MCF 10A (cell line): ENCODE results near the gene ETNK2. TPM values are rescaled to one million over a fixed set of nuclear protein-coding genes. Genes with fewer than 3 reads are reported as not detected.

ENCODE experiments used
- BruUV-seq: library from RNA; stranded (reverse); fragments of 400-500 nt; replicated peaks from 2 replicates; lab custom pipeline; 2021; lab: Mats Ljungman, UMichigan
- CTCF ChIA-PET: fragments of 300-600 bp; sonication (Branson Sonifier 250); formaldehyde crosslinking; extraction: SDS; loops from one replicate; lab custom pipeline; 2021; ENCODE audit warnings: antibody characterized with exemption, inconsistent platforms; lab: Yijun Ruan, JAX
- POLR2A ChIA-PET: fragments of 300-600, 350-650 bp; sonication (Branson Sonifier 250); formaldehyde crosslinking; extraction: SDS; loops from one replicate; lab custom pipeline; 2020; ENCODE audit warnings: antibody characterized with exemption, inconsistent platforms; lab: Yijun Ruan, JAX
- DNase-seq: peaks from one replicate; pipeline ENCODE4 v3.0.0-alpha.2; 2018; ENCODE audit not compliant: unreplicated experiment
- H3K27ac Mint-ChIP-seq: one replicate; pipeline ENCODE4 v1.8.0; 2022; ENCODE audit warnings: mild to moderate bottlenecking, low read depth, mixed read lengths; ENCODE audit not compliant: unreplicated experiment
- H3K27me3 Mint-ChIP-seq: one replicate; pipeline ENCODE4 v1.8.0; 2022; ENCODE audit warnings: mixed read lengths; ENCODE audit not compliant: insufficient read depth, unreplicated experiment
- H3K36me3 Mint-ChIP-seq: one replicate; pipeline ENCODE4 v1.8.0; 2022; ENCODE audit warnings: mild to moderate bottlenecking, moderate library complexity, mixed read lengths; ENCODE audit not compliant: insufficient read depth, unreplicated experiment
- H3K4me1 Mint-ChIP-seq: one replicate; pipeline ENCODE4 v1.8.0; 2022; ENCODE audit warnings: mixed read lengths; ENCODE audit not compliant: insufficient read depth, unreplicated experiment
- H3K4me3 Mint-ChIP-seq: one replicate; pipeline ENCODE4 v1.8.0; 2022; ENCODE audit warnings: mild to moderate bottlenecking, moderate library complexity, mixed read lengths; ENCODE audit not compliant: unreplicated experiment
- H3K9me3 Mint-ChIP-seq: one replicate; pipeline ENCODE4 v1.8.0; 2022; ENCODE audit warnings: mixed read lengths; ENCODE audit not compliant: unreplicated experiment
- intact Hi-C: fragments of 100-400 bp; cut with micrococcal nuclease; formaldehyde crosslinking; loops from 2 replicates; pipeline ENCODE4 v1.14.1; 2022
- total RNA-seq: library from RNA; stranded (reverse); gene quantifications from 2 replicates; pipeline ENCODE4 v1.2.3, GENCODE V29; 2022
- TF ChIP-seq, protein P1 (sequence below): fragments of 200-600 bp; IDR thresholded peaks from one replicate; pipeline ENCODE4 v1.8.0; 2022; ENCODE audit warnings: antibody characterized with exemption, mild to moderate bottlenecking; ENCODE audit not compliant: unreplicated experiment

Gene ETNK2
- total RNA-seq, 1 experiment from 2014 or later = 9.5 TPM

DNA sequence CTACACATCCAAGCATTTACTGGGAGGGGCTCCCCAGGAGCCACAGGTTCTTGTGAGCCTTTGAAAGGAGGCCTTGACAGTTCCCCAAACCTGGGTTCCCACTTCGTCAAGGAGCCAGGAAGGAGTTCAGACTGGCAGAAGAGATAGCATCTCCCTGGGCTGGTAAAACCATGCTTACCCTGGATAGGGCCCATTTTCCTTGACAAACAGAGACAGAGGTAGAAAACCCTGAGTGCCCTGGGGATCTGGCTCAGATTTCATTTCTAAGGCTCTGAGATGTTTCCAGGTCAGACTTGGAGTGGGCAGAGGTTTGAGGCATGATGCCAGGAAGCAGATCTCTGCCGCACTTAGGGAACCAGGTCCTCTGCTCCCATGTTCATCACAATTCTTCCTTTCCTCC, 2.7 kb downstream of the ETNK2 start:
- DNase-seq = peak; percentile 31
- intact Hi-C loops = no loop called here
- TF ChIP-seq, protein P1, sequence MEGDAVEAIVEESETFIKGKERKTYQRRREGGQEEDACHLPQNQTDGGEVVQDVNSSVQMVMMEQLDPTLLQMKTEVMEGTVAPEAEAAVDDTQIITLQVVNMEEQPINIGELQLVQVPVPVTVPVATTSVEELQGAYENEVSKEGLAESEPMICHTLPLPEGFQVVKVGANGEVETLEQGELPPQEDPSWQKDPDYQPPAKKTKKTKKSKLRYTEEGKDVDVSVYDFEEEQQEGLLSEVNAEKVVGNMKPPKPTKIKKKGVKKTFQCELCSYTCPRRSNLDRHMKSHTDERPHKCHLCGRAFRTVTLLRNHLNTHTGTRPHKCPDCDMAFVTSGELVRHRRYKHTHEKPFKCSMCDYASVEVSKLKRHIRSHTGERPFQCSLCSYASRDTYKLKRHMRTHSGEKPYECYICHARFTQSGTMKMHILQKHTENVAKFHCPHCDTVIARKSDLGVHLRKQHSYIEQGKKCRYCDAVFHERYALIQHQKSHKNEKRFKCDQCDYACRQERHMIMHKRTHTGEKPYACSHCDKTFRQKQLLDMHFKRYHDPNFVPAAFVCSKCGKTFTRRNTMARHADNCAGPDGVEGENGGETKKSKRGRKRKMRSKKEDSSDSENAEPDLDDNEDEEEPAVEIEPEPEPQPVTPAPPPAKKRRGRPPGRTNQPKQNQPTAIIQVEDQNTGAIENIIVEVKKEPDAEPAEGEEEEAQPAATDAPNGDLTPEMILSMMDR = no peak
- H3K4me3 Mint-ChIP-seq = peak overlapping the region; percentile 68
- POLR2A ChIA-PET = interaction anchor here (1.2 kb wide), 1 partner anchor 357 kb away, joined by 3 read pairs; no protein-coding TSS in a partner anchor
- H3K27ac Mint-ChIP-seq = no peak overlapping the region
- CTCF ChIA-PET = interaction anchor here (0.7 to 3.9 kb wide), 3 partner anchors 11 to 20 kb away, joined by 4 to 40 read pairs (median 4); no protein-coding TSS in a partner anchor
- H3K36me3 Mint-ChIP-seq = peaks cover 6% of the 10 kb centered on the region
- peaks cover 61% of the 10 kb centered on the region for H3K4me1 Mint-ChIP-seq
- no peaks in the 10 kb centered on the region for H3K27me3 Mint-ChIP-seq
- no peaks in the 10 kb centered on the region for H3K9me3 Mint-ChIP-seq
- TSS peak; percentile 16 for BruUV-seq

DNA sequence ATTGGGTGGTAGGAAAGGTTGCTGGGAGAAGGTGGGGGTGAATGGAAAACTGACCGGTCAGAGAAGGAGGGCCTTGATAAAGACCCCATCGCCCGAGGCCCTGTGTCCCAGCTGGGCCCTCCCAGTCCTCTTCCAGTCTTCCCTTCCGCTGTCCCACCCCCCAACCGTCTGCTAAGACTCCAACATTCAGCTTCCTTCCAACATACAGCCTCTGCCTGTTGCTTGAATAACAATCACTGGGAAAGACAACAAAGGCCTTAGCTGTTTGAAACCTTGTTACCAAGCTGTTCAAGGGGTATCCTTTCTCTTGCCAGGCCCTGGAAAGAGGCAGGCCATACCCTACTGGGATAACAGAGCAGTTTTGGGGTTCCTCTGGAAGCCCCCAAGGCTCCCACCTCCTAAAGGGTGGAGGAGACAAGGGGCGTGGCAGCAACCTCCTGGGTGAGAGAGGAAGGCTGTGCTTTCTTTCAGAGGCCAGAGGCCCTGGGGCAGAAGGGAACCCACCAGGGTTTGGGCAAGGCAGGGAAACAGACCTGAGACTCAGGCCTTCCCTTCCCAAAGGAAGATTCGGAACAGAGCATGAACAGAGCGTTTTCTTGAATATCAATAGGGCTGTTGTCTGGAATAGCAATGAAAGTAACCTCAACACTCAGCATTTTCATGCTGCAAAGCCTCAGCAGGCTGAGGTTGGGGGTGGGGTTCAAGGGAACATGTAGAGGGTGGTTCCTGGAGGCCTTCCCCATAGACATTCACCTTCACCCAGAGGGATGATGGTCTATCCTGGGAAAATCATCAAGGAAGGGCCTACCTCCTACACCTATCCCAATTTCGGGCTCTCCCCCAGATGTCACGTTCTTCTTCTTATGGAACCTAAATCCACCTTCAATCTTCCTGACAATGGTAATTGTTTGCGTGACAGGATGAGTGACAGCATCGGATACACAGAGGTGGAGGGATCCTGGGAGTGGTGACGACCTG, 4.1 kb downstream of the ETNK2 start:
- no TSS peak for BruUV-seq
- CTCF ChIA-PET = interaction anchor here (0.5 to 0.8 kb wide), 4 partner anchors 9 to 636 kb away, joined by 3 to 5 read pairs (median 3); no protein-coding TSS in a partner anchor
- H3K27me3 Mint-ChIP-seq = no peaks in the 10 kb centered on the region

DNA sequence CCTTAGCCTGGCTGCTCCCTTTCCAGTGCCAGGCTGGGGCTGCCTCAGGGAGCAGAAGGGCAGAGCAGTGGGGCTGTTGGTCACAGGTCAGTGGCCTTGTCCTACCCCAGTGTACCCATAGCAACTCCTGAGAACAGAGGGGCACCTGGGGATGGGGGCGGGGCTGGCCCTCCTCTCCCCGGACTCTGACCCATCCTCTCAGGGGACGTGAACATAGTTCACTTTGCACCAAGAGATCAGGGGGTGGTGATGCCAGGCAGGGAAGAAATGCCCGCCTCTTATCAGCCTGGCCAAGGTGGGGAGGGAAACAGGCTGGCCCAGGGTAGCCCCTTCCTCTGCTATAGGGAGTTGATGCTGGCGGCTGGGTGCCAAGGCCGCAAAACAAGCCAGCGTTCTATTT, 4.9 kb downstream of the ETNK2 start:
- no peaks in the 10 kb centered on the region for H3K9me3 Mint-ChIP-seq
- intact Hi-C loops = no loop called here
- no TSS peak for BruUV-seq
- H3K27me3 Mint-ChIP-seq = no peaks in the 10 kb centered on the region
- no peak overlapping the region for H3K4me3 Mint-ChIP-seq
- TF ChIP-seq, protein P1 = no peak
- peaks cover 52% of the 10 kb centered on the region for H3K4me1 Mint-ChIP-seq
- peaks cover 12% of the 10 kb centered on the region for H3K36me3 Mint-ChIP-seq
- DNase-seq = no peak
- POLR2A ChIA-PET = no interaction called here
- H3K27ac Mint-ChIP-seq = no peak overlapping the region
- CTCF ChIA-PET = interaction anchor here (0.5 to 0.8 kb wide), 2 partner anchors 60 to 637 kb away, joined by 3 read pairs; no protein-coding TSS in a partner anchor

More for the DNA sequence above, 4.1 kb downstream of the ETNK2 start:
- H3K36me3 Mint-ChIP-seq = peaks cover 7% of the 10 kb centered on the region
- H3K4me3 Mint-ChIP-seq = peak overlapping the region; percentile 9
- TF ChIP-seq, protein P1 = no peak
- intact Hi-C loops = no loop called here
- POLR2A ChIA-PET = interaction anchor here (0.7 to 0.9 kb wide), 2 partner anchors 11 to 15 kb away, joined by 3 to 4 read pairs; no protein-coding TSS in a partner anchor
- no peak for DNase-seq
- peaks cover 57% of the 10 kb centered on the region for H3K4me1 Mint-ChIP-seq
- H3K9me3 Mint-ChIP-seq = no peaks in the 10 kb centered on the region
- no peak overlapping the region for H3K27ac Mint-ChIP-seq

DNA sequence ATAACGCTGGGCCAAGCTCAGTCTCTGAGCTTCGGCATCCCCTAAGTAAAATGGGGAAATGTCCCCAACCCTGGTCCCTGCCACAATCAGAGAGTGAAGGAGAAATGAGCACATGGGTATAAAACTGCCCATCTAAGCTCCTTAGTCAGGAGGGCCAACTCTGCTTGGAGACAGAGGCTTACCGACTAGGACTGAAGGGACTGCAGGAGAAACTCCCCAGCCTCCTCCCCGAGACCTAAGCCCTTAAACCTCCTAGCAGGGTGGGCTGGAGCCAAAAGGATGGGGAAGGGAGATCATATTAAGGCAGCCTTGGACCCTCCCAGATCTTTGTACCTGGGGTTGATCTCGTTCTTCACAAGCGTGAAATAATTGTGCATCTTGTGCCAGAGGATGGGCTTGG, 5.5 kb downstream of the ETNK2 start:
- intact Hi-C loops = no loop called here
- H3K9me3 Mint-ChIP-seq = no peaks in the 10 kb centered on the region
- peaks cover 52% of the 10 kb centered on the region for H3K4me1 Mint-ChIP-seq

More for the DNA sequence above, 5.5 kb downstream of the ETNK2 start:
- DNase-seq = no peak
- TF ChIP-seq, protein P1 = no peak
- POLR2A ChIA-PET = interaction anchor here (0.6 to 0.8 kb wide), 3 partner anchors 8 to 287 kb away, joined by 3 to 5 read pairs (median 3); no protein-coding TSS in a partner anchor
- no TSS peak for BruUV-seq
- peaks cover 15% of the 10 kb centered on the region for H3K36me3 Mint-ChIP-seq
- no peak overlapping the region for H3K4me3 Mint-ChIP-seq
- CTCF ChIA-PET = interaction anchor here (0.8 to 2.0 kb wide), 6 partner anchors 10 to 286 kb away, joined by 3 to 9 read pairs (median 3); no protein-coding TSS in a partner anchor
- no peak overlapping the region for H3K27ac Mint-ChIP-seq
- H3K27me3 Mint-ChIP-seq = no peaks in the 10 kb centered on the region
